Measurements from ENCODE around the gene PPFIA2. TPM values are rescaled to one million over a fixed set of nuclear protein-coding genes. Genes with fewer than 3 reads are reported as not detected.

Gene PPFIA2
- total RNA-seq, 1 experiment from 2014 or later: not detected

DNA sequence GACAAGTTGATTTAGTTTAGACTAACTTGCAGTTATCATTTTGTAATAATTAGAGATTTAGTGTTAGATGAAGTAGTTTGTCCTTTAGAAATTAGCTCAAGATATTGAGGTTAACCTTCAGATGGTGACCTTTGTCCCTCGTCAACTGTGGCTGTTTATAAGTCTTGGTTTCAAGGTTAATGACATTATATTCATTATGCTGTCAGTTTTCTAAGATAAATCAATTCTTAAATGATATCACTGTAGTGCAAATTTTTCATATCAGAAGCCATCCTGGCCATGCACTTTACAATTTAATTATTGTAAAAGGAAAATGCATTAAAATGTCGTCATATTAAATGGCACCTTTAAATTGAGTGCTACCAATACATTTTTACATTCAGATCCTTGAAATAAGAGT, 19.6 kb upstream of the PPFIA2 start:
- no peak overlapping the region for H2AFZ ChIP-seq
- intact Hi-C loops (cut with micrococcal nuclease; ENCODE audit: unreplicated experiment): loop anchor here (10.0 kb wide), 1 partner anchor 124 kb away; no protein-coding TSS in a partner anchor
- TF ChIP-seq EZH2 (IDR thresholded peaks at IDR 0.05; ENCODE audit: low read depth): no peak
- TF ChIP-seq, protein P1, sequence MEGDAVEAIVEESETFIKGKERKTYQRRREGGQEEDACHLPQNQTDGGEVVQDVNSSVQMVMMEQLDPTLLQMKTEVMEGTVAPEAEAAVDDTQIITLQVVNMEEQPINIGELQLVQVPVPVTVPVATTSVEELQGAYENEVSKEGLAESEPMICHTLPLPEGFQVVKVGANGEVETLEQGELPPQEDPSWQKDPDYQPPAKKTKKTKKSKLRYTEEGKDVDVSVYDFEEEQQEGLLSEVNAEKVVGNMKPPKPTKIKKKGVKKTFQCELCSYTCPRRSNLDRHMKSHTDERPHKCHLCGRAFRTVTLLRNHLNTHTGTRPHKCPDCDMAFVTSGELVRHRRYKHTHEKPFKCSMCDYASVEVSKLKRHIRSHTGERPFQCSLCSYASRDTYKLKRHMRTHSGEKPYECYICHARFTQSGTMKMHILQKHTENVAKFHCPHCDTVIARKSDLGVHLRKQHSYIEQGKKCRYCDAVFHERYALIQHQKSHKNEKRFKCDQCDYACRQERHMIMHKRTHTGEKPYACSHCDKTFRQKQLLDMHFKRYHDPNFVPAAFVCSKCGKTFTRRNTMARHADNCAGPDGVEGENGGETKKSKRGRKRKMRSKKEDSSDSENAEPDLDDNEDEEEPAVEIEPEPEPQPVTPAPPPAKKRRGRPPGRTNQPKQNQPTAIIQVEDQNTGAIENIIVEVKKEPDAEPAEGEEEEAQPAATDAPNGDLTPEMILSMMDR (conservative IDR thresholded peaks at IDR 0.05): no peak
- no peaks in the 10 kb centered on the region for H3K9me2 ChIP-seq (ENCODE audit: insufficient read depth)
- H3K9me3 ChIP-seq (ENCODE audit: insufficient read depth, low read depth): no peaks in the 10 kb centered on the region
- ChIA-PET CTCF (no interaction called here), POLR2A (ENCODE audit: unreplicated experiment) (no interaction called here)
- DNase-seq: no peak
- no peak overlapping the region for H3K27ac ChIP-seq
- BruUV-seq (replicated peaks): no TSS peak
- no peak overlapping the region for H3K4me2 ChIP-seq
- H3F3A ChIP-seq (ENCODE audit: insufficient read depth, low read depth): no peaks in the 10 kb centered on the region
- no peaks in the 10 kb centered on the region for H3K27me3 ChIP-seq (ENCODE audit: insufficient read depth, low read depth)
- no peaks in the 10 kb centered on the region for H3K36me3 ChIP-seq (ENCODE audit: low read depth)
- H4K20me1 ChIP-seq (ENCODE audit: insufficient read depth): no peaks in the 10 kb centered on the region
- no peaks in the 10 kb centered on the region for H3K79me2 ChIP-seq (ENCODE audit: low read depth)
- no peak overlapping the region for H3K4me3 ChIP-seq
- no peaks in the 10 kb centered on the region for H3K4me1 ChIP-seq (replicated peaks; ENCODE audit: insufficient read depth)

DNA sequence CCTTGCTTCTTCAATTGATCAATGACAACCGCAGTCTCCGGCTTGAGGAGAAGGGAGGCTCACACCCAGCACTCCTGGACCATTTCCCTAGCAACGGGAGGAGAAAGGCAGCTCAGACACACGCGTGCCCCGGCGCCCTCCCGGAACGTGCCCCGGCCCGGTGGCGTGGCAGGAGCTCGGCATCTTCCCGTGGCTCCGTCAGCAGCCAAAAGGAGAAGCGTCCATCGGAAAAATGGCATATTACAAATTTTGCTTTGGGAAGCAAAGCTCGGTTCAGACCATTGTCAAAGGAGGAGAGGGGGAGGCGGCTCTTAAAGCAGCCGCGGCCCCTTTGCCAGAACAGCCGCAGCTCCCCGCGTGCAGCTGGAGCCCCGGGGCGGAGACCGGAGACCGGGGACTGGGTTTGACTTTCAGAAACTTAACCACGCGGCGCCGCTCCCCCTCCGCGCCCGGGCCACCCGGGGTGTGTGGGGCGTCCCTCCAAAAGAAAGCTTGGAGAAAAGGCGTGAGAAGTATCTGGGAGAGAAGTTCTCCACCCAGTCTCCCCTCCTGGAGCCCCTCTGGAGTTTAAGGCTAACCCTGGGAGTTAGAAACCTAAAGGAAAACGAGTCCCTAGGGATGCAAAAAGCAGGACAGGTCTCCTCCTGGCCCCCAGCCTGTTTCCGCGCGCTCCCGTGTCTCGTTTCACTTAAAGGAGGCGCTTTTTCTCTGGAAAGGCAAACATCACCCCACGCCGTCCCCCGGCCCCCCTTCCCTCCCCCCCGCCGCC, 545 bp downstream of the PPFIA2 start:
- BruUV-seq (replicated peaks): no TSS peak
- TF ChIP-seq EZH2 (IDR thresholded peaks at IDR 0.05; ENCODE audit: low read depth): no peak
- TF ChIP-seq, protein P1 (conservative IDR thresholded peaks at IDR 0.05): no peak
- no peaks in the 10 kb centered on the region for H4K20me1 ChIP-seq (ENCODE audit: insufficient read depth)
- peaks cover 26% of the 10 kb centered on the region for H3K27me3 ChIP-seq (ENCODE audit: insufficient read depth, low read depth)
- H3K9me2 ChIP-seq (ENCODE audit: insufficient read depth): no peaks in the 10 kb centered on the region
- H3K4me3 ChIP-seq: peak overlapping the region; percentile 49; the same call in 1 of the 2 replicates
- ChIA-PET CTCF (no interaction called here), POLR2A (ENCODE audit: unreplicated experiment) (no interaction called here)
- no peaks in the 10 kb centered on the region for H3K9me3 ChIP-seq (ENCODE audit: insufficient read depth, low read depth)
- no peaks in the 10 kb centered on the region for H3K4me1 ChIP-seq (replicated peaks; ENCODE audit: insufficient read depth)
- H3K36me3 ChIP-seq (ENCODE audit: low read depth): no peaks in the 10 kb centered on the region
- peak overlapping the region; percentile 71 for H3K4me2 ChIP-seq
- H2AFZ ChIP-seq: peak overlapping the region; percentile 59
- H3K27ac ChIP-seq: no peak overlapping the region
- no peaks in the 10 kb centered on the region for H3F3A ChIP-seq (ENCODE audit: insufficient read depth, low read depth)
- peak in 1 of 2 experiments; percentile 7 for DNase-seq
- intact Hi-C loops (cut with micrococcal nuclease; ENCODE audit: unreplicated experiment): no loop called here
- no peaks in the 10 kb centered on the region for H3K79me2 ChIP-seq (ENCODE audit: low read depth)

DNA sequence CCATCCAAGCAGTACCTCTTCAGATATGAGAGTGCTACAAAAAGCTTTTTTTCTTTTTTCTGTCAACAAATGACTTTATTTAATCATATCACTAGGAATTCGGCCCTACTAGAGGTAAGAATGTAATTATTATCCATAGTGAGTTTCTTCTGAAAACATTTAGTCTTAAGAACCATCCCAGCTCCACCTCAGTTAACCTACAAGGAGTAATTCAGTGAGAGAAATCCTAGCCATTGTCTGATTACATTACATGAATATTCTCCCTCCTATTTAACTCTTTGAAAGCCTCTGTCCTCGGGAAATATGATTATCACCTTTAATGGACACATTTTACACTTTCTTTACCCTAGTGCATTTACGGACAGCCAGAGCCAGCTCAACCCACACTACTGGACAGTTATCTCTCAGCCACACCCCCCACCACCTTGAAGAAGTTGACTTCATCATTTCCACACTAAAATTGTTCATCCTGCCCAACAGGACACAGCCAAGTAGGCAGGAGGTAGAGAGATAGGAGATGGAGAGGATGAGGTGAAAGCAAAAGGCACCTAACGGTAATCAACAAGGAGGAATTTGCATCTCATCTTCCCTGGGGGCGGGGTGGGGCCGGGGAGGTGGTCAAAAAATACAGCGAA, 1.3 kb downstream of the PPFIA2 start:
- CTCF ChIA-PET: no interaction called here
- no peaks in the 10 kb centered on the region for H4K20me1 ChIP-seq (ENCODE audit: insufficient read depth)
- peaks cover 26% of the 10 kb centered on the region for H3K27me3 ChIP-seq (ENCODE audit: insufficient read depth, low read depth)
- no peak overlapping the region for H3K4me3 ChIP-seq
- H2AFZ ChIP-seq: peak overlapping the region; percentile 59
- H3K9me3 ChIP-seq (ENCODE audit: insufficient read depth, low read depth): no peaks in the 10 kb centered on the region
- no peaks in the 10 kb centered on the region for H3K4me1 ChIP-seq (replicated peaks; ENCODE audit: insufficient read depth)
- no peaks in the 10 kb centered on the region for H3F3A ChIP-seq (ENCODE audit: insufficient read depth, low read depth)
- POLR2A ChIA-PET (ENCODE audit: unreplicated experiment): no interaction called here
- H3K36me3 ChIP-seq (ENCODE audit: low read depth): no peaks in the 10 kb centered on the region
- H3K4me2 ChIP-seq: peak overlapping the region; percentile 71; the same call in 1 of the 2 replicates
- TF ChIP-seq, protein P1 (conservative IDR thresholded peaks at IDR 0.05): no peak
- TF ChIP-seq EZH2 (IDR thresholded peaks at IDR 0.05; ENCODE audit: low read depth): no peak
- no peak for DNase-seq
- H3K27ac ChIP-seq: no peak overlapping the region
- BruUV-seq (replicated peaks): no TSS peak
- no peaks in the 10 kb centered on the region for H3K79me2 ChIP-seq (ENCODE audit: low read depth)
- intact Hi-C loops (cut with micrococcal nuclease; ENCODE audit: unreplicated experiment): no loop called here
- H3K9me2 ChIP-seq (ENCODE audit: insufficient read depth): no peaks in the 10 kb centered on the region

Measured in PC-9 (cell line).